Measurements from ENCODE around the gene EPHA6.
"Not testable (repeated sequence)": the region's sequence is repeated elsewhere in the genome, so short reads cannot be mapped to it uniquely, and the experiment has no call there.

The EPHA6 gene

DNA sequence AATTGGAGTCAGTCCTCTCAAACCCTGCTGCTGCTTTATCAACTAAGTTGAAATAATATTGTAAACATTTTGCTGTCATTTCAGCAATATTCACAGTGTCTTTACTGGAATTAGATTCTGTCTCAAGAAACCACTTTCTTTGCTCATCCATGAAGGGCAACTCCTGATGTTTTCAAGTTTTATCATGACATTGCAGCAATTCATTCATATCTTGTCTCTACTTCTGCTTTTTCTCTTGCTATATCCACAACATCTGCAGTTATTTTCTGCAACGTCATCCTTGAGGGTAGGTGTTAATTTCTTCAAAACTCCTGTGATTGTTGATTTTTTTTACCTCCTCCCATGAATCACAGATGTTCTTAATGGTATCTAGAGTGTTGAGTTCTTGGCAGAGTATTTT is 181.6 kb downstream of the EPHA6 start:
- ChIA-PET CTCF (interaction anchor here (0.6 to 0.9 kb wide), 2 partner anchors 19 to 20 kb away, joined by 3 read pairs; no protein-coding TSS in a partner anchor), POLR2A (ENCODE audit: low non-redundant PET) (no interaction called here)
- no peak for DNase-seq (ENCODE audit: low spot score)
- TF ChIP-seq, protein P1, sequence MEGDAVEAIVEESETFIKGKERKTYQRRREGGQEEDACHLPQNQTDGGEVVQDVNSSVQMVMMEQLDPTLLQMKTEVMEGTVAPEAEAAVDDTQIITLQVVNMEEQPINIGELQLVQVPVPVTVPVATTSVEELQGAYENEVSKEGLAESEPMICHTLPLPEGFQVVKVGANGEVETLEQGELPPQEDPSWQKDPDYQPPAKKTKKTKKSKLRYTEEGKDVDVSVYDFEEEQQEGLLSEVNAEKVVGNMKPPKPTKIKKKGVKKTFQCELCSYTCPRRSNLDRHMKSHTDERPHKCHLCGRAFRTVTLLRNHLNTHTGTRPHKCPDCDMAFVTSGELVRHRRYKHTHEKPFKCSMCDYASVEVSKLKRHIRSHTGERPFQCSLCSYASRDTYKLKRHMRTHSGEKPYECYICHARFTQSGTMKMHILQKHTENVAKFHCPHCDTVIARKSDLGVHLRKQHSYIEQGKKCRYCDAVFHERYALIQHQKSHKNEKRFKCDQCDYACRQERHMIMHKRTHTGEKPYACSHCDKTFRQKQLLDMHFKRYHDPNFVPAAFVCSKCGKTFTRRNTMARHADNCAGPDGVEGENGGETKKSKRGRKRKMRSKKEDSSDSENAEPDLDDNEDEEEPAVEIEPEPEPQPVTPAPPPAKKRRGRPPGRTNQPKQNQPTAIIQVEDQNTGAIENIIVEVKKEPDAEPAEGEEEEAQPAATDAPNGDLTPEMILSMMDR (conservative IDR thresholded peaks at IDR 0.05; ENCODE audit: low read depth): no peak
- no peak overlapping the region for H3K27ac ChIP-seq

DNA sequence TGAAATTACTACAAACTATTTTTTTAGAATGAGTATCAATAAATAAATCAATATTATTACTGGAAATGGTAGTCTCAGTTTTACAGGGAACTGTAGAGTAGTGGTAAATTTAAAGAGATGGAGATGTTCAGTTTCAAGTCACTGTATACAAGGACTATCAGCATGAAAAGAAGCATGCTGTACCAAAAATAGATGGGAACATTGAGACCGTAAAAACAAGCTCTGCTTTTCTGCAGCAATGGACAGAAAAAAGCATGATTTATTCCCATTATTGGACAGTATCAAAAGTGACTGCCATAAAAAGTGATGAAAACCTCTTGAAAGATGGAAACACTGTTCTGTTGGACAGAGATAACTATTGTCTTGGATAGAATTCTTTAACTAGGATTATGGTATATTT is 187.2 kb downstream of the EPHA6 start:
- DNase-seq (ENCODE audit: low spot score): no peak
- TF ChIP-seq, protein P1 (conservative IDR thresholded peaks at IDR 0.05; ENCODE audit: low read depth): no peak
- ChIA-PET POLR2A (ENCODE audit: low non-redundant PET) (no interaction called here), CTCF (no interaction called here)
- no peak overlapping the region for H3K27ac ChIP-seq

DNA sequence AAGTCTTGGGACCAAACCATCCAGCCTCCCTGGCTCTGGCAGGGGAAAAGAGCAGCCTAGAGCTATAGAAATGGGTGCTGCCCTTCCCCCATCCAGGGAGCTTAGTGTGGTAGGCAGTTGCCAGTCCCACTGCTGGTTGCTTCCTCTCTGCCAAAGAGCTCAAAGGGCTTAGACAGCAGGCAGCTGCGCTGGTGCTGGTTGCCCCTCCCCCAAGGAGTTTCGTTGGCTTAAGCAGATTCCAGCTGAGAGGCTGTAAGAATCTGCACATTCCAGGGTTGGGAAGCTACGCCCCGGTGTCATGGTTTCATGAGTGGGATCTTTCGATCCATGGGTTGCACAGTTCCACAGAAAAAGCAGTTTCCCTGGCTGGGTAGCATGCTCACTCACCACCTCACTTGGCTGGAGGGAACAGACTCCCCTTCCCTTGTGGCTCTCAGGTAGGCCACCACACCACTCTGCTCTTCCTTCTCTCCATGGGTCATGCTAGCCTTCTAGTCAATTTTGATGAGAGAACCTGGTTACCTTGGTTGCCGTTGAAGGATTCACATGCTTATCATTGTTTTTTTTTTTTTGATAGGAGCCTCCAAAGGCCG is 195.1 kb downstream of the EPHA6 start:
- POLR2A ChIA-PET (ENCODE audit: low non-redundant PET): no interaction called here
- no peak overlapping the region for H3K27ac ChIP-seq
- TF ChIP-seq, protein P1 (conservative IDR thresholded peaks at IDR 0.05; ENCODE audit: low read depth): no peak
- CTCF ChIA-PET: no interaction called here
- no peak for DNase-seq (ENCODE audit: low spot score)

DNA sequence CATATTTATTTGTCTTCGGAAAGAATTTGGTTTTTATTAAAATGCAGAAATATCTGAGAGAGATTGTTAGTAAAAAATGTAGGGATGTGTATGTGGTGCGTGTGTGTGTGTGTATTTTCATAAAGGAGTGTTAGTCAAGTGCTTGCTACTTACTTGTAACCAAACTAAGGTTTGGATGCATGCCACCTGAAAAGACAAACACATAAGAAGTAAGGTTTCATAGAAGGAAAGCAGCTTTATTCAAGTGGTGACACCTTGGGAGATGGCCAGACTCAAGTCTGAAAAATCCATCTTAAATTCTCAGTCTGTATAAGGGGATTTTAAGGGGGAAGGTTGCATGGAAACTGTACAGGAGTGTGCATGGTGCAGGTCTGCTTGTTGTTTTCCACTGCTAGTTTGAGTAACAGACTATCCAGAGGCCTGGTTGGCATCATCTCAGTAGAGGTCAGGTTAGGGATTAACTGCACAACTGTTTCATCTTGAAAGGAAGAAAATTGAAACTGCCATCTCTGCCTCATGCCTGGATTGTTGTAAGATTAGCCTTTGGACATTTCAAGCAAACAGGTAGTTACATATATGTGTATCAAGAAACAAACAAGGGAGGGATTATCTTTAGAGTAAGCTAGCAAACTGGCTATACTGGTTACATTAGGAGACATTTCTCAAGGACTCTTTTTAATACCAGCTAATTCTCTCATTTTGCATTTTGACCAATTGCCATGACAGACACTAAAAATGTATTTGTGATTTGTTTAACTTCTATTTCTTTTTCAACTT is 196.7 kb downstream of the EPHA6 start:
- ChIA-PET CTCF (no interaction called here), POLR2A (ENCODE audit: low non-redundant PET) (no interaction called here)
- TF ChIP-seq, protein P1 (conservative IDR thresholded peaks at IDR 0.05; ENCODE audit: low read depth): no peak
- H3K27ac ChIP-seq: no peak overlapping the region
- DNase-seq (ENCODE audit: low spot score): no peak

DNA sequence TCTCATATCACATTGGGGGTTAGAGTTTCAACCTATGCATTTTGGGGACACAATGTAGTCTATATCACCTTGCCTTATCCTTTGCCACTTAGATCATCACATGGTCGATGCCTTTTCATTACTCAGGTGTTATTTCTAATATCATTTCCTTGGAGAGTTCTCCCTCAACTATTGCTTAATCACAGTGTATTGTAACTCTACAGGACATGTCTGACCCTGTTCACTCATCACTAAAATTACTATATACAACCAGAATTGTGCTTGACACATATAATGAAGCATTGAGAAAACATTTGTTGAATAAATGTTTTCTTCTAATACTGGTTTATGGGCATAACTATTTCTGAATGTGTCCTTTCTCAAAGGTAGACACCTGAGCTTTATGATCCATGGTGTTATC is 207.4 kb downstream of the EPHA6 start:
- no peak for DNase-seq (ENCODE audit: low spot score)
- no peak overlapping the region for H3K27ac ChIP-seq
- ChIA-PET POLR2A (ENCODE audit: low non-redundant PET) (no interaction called here), CTCF (no interaction called here)
- TF ChIP-seq, protein P1 (conservative IDR thresholded peaks at IDR 0.05; ENCODE audit: low read depth): no peak

DNA sequence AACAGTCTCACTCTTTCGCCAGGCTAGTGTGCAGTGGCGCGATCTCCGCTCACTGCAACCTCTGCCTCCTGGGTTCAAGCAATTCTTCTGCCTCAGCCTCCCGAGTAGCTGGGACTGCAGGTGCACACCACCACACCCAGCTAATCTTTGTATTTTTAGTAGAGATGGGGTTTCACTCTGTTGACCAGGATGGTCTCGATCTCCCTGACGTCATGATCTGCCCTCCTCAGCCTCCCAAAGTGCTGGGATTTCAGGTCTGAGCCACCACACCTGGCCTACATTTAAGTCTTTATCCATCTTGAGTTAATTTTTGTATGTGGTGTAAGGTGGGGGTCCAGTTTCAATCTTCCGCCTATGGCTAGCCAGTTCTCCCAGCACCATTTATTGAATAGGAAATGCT is 211.2 kb downstream of the EPHA6 start:
- POLR2A ChIA-PET (ENCODE audit: low non-redundant PET); DNase-seq (ENCODE audit: low spot score); CTCF ChIA-PET; H3K27ac ChIP-seq: not testable (repeated sequence)

DNA sequence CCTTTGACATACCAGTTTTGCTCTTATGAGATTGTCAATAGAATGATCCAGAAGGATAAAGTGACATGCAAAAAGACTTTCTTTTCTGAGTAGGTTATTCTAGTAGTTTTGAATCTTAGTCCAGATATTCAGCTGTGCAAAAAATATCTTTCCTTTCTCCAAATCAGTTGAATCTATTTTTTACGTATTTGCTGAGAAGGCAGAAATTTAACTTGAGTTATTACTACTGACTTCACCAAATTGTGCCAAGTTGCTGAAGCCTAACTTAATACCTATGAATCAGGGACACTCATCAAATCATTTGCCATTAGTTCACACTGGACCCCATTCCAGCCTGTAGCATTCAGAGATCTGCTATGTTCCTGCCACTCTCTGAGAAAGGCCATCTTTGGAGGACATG is 215.6 kb downstream of the EPHA6 start:
- DNase-seq (ENCODE audit: low spot score): no peak
- TF ChIP-seq, protein P1 (conservative IDR thresholded peaks at IDR 0.05; ENCODE audit: low read depth): no peak
- no peak overlapping the region for H3K27ac ChIP-seq
- ChIA-PET POLR2A (ENCODE audit: low non-redundant PET) (no interaction called here), CTCF (no interaction called here)

All from RWPE1 (cell line).